ENCODE results near the gene CASZ1.

Gene CASZ1

GRCh38 chr1:10765734-10766478 lies 30.5 kb downstream of the CASZ1 start:
- no peak for TF ChIP-seq CTCF (IDR thresholded peaks at IDR 0.05; ENCODE audit: borderline replicate concordance, extremely low read depth, low read length, poor library complexity, severe bottlenecking)
- Histone ChIP-seq H3K4me2 (ENCODE audit: insufficient read depth, low read length) (no peak overlapping the region), H3K9me3 (ENCODE audit: insufficient read depth, low read length, severe bottlenecking) (no peaks in the 10 kb centered on the region), H3K4me3 (ENCODE audit: low read depth in 1 of 2, low read length in 2 of 2) (no peak overlapping the region), H4K20me1 (ENCODE audit: insufficient read depth, low read length) (no peaks in the 10 kb centered on the region), H3K9ac (ENCODE audit: low read depth, low read length) (no peak overlapping the region), H3K27ac (ENCODE audit: low read length) (no peak overlapping the region), H2AFZ (ENCODE audit: low read depth, low read length) (no peak overlapping the region), H3K36me3 (ENCODE audit: insufficient read depth, low read length) (no peaks in the 10 kb centered on the region), H3K4me1 (ENCODE audit: insufficient read depth, low read length) (no peaks in the 10 kb centered on the region), H3K27me3 (ENCODE audit: insufficient read depth, low read length, poor library complexity) (peaks cover 5% of the 10 kb centered on the region), H3K79me2 (ENCODE audit: insufficient read depth, low read length) (no peaks in the 10 kb centered on the region)
- DNase-seq (no peak), ATAC-seq (ENCODE audit: insufficient read depth, low read depth) (no peak)

- no peak overlapping the region for H3K4me3 ChIP-seq (ENCODE audit: low read depth in 1 of 2, low read length in 2 of 2)
- TF ChIP-seq EZH2 (IDR thresholded peaks at IDR 0.05; ENCODE audit: borderline replicate concordance, low read depth, low read length, severe bottlenecking) (no peak), CTCF (IDR thresholded peaks at IDR 0.05; ENCODE audit: borderline replicate concordance, extremely low read depth, low read length, poor library complexity, severe bottlenecking) (no peak)
- no peaks in the 10 kb centered on the region for H3K4me1 ChIP-seq (ENCODE audit: insufficient read depth, low read length)
- H3K9me3 ChIP-seq (ENCODE audit: insufficient read depth, low read length, severe bottlenecking): no peaks in the 10 kb centered on the region
- no peak overlapping the region for H3K27ac ChIP-seq (ENCODE audit: low read length)
- no peak for ATAC-seq (ENCODE audit: insufficient read depth, low read depth)
- no peaks in the 10 kb centered on the region for H3K27me3 ChIP-seq (ENCODE audit: insufficient read depth, low read length, poor library complexity)
- H2AFZ ChIP-seq (ENCODE audit: low read depth, low read length): no peak overlapping the region
- DNase-seq: no peak
- H3K9ac ChIP-seq (ENCODE audit: low read depth, low read length): no peak overlapping the region
- H3K79me2 ChIP-seq (ENCODE audit: insufficient read depth, low read length): no peaks in the 10 kb centered on the region
- H3K36me3 ChIP-seq (ENCODE audit: insufficient read depth, low read length): no peaks in the 10 kb centered on the region
- no peak overlapping the region for H3K4me2 ChIP-seq (ENCODE audit: insufficient read depth, low read length)
- no peaks in the 10 kb centered on the region for H4K20me1 ChIP-seq (ENCODE audit: insufficient read depth, low read length)
These were observed 31.1 kb downstream of the CASZ1 start for GRCh38 chr1:10765304-10765703.

- Histone ChIP-seq H3K9ac (ENCODE audit: low read depth, low read length) (no peak overlapping the region), H3K36me3 (ENCODE audit: insufficient read depth, low read length) (no peaks in the 10 kb centered on the region), H2AFZ (ENCODE audit: low read depth, low read length) (no peak overlapping the region), H3K4me3 (ENCODE audit: low read depth in 1 of 2, low read length in 2 of 2) (no peak overlapping the region), H3K27me3 (ENCODE audit: insufficient read depth, low read length, poor library complexity) (no peaks in the 10 kb centered on the region), H3K4me2 (ENCODE audit: insufficient read depth, low read length) (no peak overlapping the region), H3K9me3 (ENCODE audit: insufficient read depth, low read length, severe bottlenecking) (no peaks in the 10 kb centered on the region), H3K4me1 (ENCODE audit: insufficient read depth, low read length) (no peaks in the 10 kb centered on the region), H3K79me2 (ENCODE audit: insufficient read depth, low read length) (no peaks in the 10 kb centered on the region), H3K27ac (ENCODE audit: low read length) (no peak overlapping the region), H4K20me1 (ENCODE audit: insufficient read depth, low read length) (no peaks in the 10 kb centered on the region)
- ATAC-seq (ENCODE audit: insufficient read depth, low read depth) (no peak), DNase-seq (no peak)
- TF ChIP-seq EZH2 (IDR thresholded peaks at IDR 0.05; ENCODE audit: borderline replicate concordance, low read depth, low read length, severe bottlenecking): no peak
- TF ChIP-seq CTCF (IDR thresholded peaks at IDR 0.05; ENCODE audit: borderline replicate concordance, extremely low read depth, low read length, poor library complexity, severe bottlenecking): no peak
These were observed 32.1 kb downstream of the CASZ1 start for GRCh38 chr1:10764296-10764798.

Measured in DND-41 (cell line).